GM21619 (cell line): ENCODE results near the gene KIAA1671.
"Not testable (repeated sequence)": the region's sequence is repeated elsewhere in the genome, so short reads cannot be mapped to it uniquely, and the experiment has no call there.

ENCODE experiments used
- ATAC-seq: cut with Tn5 transposase; IDR thresholded peaks from one replicate; pipeline ENCODE4 v1.9.1; 2021; ENCODE audit not compliant: unreplicated experiment

The KIAA1671 gene

DNA sequence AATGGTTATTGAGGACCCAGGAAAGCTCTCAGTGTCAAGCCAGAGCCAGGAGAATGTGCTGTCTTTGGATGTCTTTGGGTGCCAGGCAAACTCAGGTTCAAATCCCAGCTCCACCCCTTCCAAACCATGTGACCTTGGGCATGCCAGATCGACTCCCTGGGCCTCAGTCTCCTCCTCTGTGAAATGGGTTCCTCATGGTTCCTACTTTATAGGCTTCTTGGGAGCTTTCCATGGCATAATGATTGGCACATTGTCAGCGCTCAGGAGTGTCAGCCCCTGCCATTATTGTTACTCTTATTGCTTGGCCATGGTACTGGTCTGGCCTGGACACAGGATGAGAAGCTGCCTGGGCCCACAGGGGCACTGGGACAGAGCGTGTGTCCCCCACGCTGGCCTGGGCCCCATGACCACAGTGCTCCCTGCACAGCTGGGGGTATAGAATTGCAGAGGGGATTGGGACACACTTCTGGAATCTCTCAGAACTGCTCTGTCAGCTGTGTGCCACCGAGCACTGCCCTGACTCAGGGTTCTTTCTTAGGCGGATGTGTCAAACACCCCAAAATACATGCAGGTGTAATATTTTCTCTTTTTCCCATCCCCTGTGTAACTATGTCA lies 209.5 kb downstream of the KIAA1671 start:
- no peak for ATAC-seq

DNA sequence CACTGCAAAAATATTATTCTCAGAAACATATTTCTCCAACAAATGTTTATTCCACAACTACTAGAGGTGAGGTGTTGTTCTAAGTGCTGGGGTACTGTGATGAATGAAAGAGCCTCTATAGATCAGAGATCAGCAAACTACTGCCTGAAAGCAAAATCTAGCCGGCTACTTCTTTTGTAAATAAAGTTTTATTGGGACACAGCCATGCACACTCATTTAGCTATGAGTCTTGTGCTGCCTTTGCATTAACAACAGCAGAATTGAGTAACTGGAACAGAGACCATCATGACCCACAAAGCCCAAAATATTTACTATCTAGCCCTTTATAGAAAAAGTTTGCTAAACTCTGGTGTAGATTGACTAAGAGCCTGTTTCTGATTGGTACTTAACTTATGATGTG lies 210.0 kb downstream of the KIAA1671 start:
- no peak for ATAC-seq

DNA sequence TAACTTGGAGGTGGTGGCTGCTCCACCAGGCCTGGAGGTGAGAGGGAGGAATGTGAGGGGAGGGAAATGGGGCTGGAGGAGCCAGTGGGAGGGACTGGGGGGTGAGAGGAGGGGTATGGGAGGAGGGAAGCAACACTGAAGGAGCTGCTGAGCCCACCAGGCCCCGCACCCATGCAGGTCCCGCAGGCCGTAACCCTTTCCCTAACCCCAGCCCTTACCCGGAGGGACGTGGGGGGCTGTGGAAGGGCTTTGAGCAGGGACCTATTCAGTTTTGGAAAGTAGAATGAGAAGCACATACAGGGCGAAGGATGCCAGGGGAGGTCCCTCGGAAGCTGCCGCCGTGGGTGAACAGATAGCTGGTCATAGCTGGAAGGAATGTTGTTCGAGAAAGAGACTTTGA lies 213.3 kb downstream of the KIAA1671 start:
- ATAC-seq: no peak

DNA sequence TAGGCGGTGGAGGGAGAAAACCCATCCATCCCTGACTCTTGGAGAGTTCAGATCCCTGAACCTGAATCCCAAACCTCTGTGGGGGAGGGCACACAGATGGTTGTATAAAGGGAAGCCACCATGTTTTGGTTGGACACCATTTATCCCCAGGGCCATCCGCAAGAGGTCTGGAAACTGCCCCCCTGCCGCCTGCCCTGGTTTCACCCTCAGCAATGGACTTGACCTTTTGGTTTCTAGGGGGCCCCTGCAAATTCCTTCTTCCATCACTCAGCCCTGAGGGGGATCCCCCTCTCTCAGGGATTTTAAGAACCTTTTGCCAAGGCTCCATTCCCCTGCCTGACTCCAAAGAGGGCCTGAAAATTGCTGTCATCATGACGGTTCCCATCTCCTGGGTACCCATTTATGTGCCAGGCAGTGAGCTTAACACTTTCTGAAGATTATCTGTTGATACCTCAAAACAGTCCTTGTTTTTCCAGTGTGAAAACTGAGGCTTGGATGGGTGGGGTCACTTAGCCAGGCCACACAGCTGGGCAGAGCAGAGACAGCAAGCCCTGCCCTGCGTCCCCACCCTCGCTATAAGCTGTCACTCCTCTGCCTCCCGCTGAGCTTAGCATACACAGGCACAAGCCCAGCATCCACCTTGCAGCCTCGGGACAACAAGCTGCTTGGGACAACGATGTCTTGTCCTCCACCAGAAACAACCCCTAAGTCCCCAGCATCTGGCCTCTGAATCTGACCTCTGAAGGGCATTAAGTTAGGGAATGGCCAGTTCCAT lies 213.9 kb downstream of the KIAA1671 start:
- no peak for ATAC-seq

DNA sequence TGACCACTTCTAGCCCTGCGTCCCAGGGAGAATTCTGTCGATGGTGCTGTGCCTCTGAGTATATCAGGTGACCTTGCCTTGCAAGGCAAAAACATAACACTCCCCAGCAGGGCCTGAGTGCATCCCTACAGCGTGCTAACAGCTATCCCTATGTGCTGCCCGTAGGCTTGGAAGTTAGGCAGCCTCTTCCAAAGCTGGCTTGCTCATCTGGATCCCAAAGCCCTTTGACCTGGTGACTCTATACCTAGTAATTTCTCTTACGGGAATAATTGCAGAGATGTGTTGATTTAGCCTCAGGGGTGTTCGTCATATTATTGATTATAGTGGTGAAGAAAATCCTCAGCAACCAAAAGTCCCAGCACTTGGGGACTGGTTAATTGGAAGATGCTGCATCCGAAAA lies 214.6 kb downstream of the KIAA1671 start:
- no peak for ATAC-seq

DNA sequence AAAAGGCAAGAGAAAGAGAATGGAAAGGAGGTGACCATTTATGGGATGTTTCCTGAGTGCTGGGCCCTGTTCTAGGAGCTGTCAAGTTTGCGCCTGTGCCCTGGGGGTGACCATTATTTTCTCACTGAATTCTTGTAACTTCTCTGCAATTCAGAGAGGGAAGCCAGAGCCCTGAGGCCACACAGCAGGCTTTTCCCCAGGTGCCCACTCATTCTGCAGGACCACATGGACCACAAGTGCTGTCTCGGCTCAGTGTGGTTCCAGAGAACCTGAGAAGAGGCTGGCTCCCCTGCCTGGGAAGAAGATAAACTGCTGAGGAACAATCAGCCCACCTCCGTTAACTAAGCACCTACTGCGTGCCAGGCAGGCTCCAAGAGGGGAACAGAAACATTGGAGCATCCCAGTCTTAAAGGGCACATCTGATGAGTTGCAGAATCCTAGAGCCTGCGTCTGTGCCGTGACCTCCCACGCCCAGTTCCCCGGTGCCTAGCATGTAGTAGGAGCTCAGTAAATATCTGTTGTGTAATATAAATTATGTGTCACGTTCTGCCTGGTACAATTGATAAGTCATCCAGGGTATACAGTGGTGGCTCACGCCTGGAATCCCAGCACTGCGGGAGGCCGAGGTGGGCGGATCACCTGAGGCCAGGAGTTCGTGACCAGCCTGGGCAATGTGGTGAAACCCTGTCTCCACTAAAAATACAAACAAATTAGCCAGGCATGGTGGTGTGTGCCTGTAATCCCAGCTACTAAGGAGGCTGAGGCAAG lies 215.5 kb downstream of the KIAA1671 start:
- ATAC-seq: no peak

DNA sequence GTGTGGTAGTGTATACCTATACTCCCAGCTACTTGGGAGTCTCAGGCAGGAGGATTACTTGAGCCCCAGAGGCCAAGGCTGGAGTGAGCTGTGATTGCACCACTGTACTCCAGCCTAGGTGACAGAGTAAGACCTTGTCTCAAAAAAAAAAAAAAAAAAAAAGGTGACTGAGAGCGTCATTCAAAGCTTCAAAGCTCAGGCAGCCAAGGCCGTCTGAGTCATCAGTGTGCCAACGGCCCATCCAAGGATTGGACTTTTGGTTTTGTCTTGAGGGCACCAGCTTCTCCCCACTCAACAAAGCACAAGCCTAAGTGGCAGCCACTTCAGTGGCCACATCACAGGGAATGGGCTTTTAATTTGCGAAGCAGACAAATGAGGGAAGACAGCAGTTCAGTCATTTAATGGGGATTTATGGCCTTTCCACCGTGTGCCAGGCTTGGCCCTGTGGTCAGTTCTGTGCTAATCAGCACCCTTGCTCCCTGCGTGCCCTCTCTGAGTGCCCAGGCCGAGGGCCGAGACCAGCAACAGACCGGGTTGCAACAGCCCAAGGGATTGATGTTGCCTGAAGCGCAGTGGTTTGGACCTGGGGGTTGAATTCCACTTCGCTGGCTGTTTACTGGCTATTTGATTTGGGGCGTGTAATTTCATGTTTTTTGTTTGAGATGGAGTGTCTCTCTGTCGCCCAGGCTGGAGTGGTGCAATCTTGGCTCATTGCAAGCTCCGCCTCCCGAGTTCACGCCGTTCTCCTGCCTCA lies 216.9 kb downstream of the KIAA1671 start:
- ATAC-seq: no peak

DNA sequence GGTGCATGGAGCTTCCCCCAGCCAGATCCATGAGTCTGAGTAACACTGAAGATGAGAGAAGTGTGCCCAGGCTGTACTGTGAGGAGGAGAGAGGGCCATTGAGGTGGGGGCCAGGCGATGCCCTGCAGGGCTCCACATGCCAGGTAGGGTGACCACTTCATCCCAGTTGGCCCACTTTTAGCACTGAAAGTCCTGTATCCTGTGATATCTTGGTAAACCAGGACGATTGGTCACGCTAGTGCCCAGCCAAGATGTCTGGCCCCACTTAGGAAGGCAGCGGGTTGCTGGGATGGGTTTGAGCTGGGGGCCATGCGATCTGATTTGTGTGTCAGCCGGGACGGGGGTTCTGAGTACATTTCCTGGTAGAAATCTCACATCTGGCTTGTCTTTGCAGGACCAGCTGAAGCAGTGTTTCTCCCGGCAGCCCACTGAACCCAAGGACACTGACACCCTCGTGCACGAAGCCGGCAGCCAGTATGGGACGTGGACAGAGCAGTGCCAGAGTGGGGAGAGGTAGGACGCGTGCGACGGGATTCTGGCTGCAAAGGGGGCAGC lies 218.0 kb downstream of the KIAA1671 start:
- no peak for ATAC-seq

DNA sequence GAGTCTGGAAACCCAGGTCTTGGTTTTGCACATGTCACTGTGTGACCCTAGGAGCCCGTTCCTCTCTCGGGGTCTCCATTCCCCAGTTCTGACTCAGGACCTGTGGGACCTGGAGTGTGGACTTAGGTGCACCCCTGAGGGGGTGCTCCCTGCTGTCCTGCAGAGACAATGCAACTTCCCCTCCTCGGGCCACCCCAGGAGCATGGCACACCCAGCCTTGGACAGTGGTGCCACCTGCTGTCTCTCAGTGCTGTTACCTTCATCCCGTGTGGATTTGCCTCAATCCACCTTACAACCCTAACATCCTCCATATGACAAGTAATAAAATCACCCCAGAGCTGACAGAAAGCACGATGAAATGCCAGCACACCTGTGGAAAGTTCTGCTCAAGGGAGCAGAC lies 219.6 kb downstream of the KIAA1671 start:
- no peak for ATAC-seq

DNA sequence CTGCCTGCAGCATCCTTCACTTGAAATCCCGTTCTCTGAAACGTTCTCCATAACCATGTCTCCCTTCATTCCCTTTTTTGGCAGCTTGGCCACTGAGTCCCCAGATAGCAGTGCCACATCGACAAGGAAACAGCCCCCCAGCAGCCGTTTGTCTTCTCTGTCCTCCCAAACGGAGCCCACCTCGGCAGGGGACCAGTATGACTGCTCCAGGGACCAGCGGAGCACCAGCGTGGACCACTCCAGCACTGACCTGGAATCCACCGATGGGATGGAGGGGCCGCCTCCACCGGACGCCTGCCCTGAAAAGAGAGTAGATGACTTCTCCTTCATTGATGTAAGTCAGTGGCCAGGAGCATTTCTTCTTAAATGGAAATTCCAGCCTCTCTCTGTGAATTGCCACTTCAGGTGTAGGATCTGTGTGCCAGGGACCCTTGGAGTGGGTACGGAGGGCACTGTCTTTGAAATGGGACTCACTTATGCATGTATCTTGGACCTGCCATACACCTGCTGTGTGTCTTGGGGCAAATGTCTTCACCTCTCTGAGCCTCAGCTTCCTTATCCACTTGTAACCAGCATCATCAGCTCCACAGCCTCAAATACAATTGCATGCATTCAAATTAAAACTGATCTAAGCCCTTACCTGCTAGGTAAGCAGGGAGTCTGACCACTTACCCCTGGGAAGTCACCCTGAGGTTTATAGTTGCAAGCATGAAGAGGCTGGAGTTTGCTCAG lies 221.8 kb downstream of the KIAA1671 start:
- ATAC-seq: no peak

DNA sequence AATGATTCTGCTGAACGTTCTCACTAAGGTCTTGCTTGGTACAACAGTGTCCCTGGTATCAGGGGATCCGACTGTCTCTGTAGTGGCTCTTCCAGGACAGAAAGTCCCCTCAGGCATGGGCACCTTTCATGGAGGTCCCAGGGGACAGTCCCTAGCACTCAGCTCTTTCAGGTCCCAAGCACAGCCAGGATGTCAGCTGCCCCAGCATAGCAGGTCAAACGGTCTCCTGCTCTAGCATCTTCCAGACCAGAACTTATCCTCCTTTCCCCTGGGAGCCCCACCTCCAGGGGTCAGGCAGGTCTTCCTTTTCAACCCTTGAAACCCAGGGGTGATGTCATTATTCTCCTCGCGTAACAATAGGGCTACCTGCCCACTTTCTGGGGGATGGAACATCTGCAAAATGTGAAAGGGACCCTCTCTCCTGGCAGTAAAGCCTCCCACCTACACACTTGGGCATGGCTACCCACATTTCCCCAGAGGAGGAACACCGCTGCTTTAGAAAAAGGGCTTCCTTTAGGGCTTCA lies 222.4 kb downstream of the KIAA1671 start:
- no peak for ATAC-seq

DNA sequence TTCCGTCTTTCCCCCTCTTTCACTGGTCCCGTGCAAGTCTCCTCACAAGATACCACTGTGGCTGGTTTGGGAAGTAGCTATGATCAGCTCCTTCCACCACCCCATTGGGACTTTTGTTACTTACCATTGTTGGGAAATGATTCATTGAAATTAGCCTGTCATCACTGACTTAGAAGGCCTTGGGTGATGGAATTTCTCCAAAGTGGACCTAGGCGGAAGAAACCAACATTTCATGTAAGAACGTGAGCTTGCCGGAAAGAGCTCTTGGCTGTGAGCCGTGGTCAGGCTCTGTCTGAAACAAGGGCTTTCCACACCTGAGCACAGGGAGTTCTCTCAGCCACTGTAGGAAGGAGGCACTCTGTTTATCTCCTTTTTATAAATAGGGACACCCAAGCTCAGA lies 223.7 kb downstream of the KIAA1671 start:
- no peak for ATAC-seq

DNA sequence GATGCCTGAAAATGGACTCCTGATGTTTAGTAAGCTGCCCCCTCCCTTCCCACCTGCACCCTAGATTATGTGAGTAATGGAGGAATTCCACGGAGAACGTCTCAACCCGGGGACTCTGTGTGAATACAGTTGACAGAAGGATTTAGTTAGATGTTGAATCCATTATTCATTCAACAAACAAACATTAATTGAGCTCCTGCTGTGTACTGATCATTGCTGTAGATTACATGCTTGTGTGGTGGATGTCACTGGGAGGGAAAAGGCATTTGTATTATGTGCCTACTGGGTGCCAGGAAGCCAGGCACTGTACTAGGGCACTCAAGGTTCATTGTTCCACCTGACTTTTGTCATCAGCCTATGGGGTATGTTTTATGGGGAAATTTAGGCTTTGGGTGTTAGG lies 224.3 kb downstream of the KIAA1671 start:
- ATAC-seq: no peak

DNA sequence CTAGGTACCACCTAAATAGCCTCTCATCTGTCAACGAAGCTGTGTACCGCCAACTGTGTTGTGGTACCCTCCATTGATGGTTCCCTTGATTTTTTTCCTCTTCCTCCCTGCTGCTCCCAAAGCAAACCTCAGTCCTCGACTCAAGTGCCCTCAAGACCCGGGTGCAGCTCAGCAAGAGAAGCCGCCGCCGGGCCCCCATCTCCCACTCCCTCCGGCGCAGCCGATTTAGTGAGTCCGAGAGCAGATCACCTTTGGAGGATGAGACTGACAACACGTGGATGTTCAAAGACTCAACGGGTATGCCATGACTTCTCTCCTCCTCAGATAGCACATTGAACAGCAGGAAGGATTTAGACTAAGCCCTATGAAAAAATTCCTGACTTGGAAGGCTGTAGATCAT lies 224.7 kb downstream of the KIAA1671 start:
- ATAC-seq: no peak

DNA sequence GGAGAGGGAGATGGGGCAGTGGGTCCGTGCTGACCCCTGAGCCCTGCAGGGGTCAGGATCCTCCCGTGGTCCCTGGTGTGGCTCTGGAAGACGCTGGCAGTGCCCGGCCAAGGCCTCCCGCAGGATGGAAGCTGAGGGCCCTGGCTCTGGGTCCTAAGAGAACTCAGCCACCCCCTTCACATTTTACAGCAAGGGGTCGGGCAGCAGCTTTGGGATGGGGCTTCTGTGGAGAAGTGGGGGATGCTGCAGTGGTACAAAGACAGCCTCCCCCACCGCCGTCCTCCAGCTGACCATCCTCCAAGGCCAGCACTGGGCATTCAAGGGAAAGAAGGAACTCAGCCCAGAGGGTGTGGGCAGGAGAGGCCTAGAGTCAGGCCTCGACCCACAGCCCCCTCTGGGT lies 225.4 kb downstream of the KIAA1671 start:
- ATAC-seq: no peak

DNA sequence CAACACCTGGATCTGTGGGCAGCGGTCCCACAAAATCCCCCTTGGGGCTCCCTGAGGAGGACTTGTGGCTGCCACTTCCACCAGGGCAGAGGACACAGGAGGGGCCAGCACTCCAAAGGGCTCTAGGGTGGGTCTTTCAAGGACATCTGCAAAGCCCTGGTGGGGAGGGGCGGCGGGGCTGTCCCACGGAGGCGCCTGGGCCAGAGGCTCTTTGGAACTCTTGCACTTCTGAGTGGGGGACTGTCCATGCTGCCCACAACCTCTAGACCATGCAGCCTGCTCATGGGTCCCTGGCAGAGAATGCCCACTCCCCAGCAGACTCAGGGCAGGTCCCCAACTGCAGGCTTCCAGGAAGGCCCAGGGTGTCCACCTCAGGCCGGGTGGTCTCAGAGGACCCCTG lies 225.8 kb downstream of the KIAA1671 start:
- ATAC-seq: not testable (repeated sequence)

DNA sequence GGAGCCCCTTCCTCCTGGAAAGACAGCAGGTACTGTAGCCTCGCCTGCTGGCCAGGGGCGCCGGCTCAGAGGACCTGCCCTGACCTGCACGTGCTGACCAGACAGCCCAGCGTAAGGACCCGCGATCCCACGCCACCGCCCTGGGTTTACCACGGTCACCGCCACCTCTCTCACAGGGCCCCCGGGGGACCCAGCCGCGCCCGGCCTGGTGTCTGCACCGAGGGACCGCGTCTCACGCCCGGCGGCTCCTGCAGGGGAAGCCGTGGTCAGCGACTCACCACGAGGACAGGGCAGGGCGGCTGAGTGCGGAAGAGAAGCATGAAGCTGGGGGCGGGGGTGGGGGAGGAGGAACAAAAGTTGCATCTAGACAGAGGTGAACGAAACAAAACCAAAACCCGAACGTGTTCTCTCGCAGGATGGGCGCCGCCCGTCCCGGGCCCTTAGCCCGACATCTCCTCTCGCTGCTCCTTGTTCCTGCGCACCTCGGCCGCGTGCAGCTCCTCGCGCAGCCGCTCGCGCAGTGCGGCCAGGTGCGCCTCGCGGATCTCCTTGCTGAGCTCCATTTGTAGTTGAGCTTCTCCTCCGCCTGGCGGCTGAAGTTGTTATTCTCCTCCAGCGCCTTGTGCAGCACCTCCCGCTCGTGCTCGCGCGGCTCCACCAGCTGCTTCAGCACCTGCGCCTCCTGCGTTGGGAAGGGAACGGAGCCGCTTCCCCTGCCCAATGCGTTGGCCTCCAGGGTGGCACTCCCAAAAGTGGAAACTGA lies 226.5 kb downstream of the KIAA1671 start:
- not testable (repeated sequence) for ATAC-seq

DNA sequence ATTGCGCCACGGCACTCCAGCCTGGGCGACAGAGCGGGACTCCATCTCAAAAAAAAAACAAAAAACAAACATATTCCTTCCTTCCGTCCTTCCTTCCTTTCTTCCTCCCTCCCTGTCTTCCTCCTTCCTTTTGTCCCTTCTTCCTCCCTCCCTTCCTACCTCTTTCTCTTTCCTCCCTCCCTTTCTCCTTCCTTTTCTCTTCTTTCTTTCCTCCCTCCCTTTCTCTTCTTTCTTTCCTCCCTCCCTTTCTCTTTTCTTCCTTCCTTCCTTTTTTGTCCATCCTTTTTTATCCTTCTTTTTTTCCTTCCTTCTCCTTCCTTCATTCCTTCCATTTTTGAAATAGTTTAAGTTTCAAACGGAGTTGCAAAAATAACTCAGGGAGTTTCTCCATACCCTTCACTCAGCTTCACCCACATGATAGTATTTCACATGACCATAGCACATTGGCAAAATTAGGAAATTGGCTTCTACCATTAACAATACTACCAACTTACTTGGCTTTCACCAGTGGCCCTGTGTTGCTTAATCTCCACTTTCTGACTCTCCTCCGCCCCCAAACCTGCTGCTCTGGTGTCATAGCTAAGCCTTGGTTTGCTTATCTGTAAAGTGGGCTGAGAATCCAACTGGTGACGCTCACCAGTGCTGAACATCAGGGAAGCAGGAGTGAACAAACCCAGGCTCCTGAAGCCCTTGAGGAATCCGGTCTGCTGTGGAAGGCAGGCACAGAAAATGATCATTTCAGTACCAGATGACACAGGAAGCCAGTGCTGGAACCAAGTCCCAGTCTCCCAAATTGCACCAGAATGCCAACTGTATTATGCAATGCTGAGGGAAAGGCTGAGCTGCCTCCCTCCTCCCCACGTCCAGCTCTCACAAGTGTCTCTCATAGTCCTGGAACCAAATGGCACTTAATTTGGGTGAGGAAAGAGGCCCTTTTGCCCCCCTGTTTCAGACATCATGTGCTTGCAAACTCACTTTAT lies 229.9 kb downstream of the KIAA1671 start:
- ATAC-seq: no peak
